ENCODE data around the gene BASP1.
"Not testable (repeated sequence)": the region's sequence is repeated elsewhere in the genome, so short reads cannot be mapped to it uniquely, and the experiment has no call there.

Gene BASP1

DNA sequence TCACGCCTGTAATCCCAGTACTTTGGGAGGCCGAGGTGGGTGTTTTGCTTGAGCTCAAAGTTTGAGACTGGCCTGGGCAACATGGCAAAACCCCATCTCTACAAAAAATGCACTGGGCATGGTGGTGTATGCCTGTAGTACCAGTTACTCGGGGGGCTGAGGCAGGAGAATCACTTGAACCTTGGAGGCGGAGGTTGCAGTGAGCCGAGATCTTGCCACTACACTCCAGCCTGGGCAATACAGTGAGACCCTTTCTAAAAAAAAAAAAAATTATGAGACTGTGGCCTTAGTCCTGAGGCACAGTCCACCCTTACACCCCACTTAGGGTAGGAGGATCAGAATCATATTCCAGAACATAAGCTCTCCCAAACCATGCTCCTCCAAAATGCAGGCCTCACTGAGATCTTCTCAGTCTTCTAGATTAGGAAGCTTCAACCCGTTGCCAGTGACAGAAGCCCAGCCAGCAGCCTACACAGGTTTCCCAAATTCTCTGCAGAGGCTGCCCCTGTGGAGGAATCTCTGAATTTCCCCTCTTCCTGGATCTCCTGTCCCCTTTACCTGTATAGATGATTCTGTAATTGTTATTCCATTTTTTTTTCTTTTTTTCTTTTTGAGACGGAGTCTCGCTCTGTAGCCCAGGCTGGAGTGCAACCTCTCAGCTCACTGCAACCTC, 77.3 kb downstream of the BASP1 start:
- no peak for DNase-seq

DNA sequence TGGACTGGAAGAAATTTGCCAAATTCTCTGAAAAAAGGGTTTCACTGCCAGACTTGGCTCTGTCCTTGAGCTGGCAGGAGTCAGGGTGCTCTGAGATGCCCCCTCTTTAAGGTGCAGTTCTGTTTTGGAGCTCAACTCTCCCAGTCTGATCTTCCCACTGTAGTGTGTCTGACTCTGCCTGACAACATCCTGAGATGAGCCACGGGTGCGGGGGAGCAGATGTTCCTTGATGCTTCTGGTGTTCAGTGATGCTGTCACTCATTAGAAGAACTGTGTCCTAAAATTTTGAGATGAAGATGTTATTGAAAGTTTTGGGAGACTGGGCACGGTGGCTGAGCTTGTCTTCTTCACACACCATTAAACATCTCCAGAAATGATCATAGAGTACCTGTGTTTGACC, 78.2 kb downstream of the BASP1 start:
- no peak for DNase-seq

DNA sequence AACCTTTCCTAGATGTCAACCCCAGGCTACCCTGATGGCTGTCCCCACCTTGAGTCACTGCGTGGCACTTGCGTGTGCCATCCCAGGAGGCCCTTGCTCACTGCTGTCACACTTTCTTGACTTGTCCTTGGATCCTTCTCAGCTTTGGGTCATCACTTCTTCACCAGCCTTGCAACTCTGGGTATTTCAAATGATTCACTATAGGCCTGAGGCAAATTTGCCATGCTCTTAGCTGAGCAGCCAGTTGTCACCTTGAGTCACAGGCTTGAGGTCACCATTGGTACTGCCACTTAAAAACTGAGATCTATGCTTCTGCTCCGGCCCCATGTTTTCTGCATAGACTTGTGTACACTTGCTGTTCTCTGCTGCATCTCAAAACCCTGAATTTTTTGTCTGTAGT, 84.7 kb downstream of the BASP1 start:
- DNase-seq = no peak

DNA sequence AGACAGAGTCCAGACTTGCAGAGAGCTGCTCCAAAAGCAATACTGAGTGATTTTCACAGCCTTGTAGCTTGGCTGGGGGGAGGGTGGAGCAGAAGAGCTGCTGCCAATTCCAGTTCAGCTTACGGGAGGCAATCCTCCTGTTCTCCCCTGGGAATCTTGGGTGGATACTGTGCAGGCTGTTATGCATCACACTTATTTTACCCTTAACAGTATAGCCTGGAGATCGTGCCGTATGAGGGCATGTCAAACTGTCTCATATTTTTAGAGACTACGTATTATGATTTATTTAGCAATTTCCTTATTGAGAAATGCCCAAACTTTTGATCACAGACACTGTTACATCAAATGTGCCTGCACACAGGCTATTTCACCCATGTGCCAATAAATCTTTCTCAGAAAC, 85.2 kb downstream of the BASP1 start:
- no peak for DNase-seq

DNA sequence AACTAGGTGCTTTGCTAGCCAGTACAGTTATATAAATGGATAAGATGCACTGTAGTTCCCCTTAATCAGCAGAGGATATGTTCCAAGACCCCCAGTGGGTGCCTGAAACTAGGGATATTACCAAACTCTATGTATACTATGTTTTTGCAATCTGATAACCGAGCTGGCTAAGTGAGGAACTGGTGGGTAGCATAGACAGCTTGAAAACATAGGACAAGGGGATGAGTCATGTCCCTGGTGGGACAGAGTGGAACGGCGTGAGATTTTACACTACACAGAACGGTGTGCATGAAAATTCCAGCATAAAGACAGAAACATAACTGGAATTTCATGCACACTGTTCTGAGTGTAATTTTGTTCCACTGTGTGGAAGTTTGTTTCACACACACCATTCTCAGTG, 86.9 kb downstream of the BASP1 start:
- no peak for DNase-seq

DNA sequence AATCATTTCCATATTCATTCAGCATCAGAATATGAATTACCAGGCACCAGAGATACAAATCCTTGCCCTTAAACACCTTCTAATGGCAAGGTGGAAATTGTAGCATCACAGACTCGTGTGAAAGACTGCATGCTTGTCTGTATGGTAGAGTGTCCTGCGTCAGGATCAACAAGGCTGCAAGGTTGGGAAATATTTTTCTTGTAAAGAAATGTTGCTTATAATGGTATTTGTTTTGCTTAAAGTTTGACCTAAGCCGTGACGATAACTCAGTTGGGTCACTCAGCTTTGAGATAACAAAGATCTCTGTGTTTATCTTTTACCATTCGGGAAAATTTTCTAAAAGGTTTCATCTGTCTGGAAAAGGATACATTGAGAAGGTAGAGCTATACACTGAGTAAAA, 87.6 kb downstream of the BASP1 start:
- no peak for DNase-seq

DNA sequence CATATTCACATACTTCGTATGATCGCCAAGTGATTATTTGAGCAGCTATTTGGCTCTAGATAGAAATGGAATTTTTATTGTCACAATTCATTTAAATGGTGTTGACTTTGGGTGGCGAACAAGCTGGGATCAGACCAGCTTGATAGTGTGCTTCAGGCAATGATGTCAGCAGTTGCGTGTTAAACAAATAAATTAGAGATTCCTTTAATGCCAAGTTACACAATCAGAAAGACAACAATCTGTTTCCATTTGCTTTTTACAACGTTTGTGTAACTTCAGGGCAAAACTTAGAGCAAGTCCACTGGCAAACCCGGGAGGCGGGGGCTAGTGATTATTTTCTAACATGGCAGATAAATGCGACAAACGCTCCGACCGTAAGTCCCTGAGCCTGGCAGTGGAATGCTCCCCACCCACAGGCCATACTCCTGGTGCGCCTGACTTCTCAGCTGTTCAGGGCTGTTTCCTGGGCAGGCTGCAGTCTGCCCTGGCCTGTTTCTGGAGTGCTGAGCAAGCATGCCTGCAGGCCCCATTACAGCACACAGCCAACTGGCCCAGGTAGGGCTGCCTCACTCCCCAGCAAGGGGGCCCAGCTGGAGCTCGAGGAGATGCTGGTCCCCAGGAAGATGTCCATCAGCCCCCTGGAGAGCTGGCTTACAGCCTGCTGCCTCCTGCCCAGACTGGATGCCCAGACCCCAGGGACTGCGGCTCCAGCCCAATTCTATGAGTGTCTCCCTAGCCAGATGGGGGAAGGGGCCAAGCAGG, 88.7 kb downstream of the BASP1 start:
- no peak for DNase-seq

DNA sequence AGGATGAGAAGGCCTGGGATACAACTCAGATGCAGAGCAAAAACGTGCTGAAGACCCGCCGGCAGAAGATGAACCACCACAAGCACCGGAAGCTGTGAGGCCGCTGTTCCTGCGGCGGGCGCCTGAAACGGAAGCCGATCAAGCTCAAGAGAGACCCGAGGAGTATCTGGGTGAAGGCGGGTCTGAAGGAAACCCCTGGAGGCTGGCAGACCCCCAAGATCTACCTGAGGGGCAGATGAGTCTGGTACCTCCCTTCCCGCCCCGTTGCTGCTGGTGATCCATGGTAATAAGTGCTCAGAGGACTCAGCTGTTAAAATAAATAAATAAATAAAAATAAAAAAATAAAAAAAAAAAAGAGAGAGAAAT, 89.3 kb downstream of the BASP1 start:
- no peak for DNase-seq

DNA sequence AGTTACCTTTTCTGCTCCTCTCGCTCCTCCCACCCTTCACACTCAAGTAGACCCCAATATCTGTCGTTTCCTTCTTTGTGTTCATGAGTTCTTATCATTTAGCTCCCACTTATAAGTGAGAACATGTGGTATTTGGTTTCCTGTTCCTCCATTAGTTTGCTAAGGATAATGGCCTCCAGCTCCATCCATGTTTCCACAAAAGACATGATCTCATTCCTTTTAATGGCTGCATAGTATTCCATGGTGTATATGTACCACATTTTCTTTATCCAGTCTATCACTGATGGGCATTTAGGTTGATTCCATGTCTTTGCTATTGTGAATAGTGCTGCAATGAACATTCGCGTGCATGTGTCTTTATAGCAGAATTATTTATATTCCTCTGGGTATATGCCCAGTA, 90.0 kb downstream of the BASP1 start:
- not testable (repeated sequence) for DNase-seq

DNA sequence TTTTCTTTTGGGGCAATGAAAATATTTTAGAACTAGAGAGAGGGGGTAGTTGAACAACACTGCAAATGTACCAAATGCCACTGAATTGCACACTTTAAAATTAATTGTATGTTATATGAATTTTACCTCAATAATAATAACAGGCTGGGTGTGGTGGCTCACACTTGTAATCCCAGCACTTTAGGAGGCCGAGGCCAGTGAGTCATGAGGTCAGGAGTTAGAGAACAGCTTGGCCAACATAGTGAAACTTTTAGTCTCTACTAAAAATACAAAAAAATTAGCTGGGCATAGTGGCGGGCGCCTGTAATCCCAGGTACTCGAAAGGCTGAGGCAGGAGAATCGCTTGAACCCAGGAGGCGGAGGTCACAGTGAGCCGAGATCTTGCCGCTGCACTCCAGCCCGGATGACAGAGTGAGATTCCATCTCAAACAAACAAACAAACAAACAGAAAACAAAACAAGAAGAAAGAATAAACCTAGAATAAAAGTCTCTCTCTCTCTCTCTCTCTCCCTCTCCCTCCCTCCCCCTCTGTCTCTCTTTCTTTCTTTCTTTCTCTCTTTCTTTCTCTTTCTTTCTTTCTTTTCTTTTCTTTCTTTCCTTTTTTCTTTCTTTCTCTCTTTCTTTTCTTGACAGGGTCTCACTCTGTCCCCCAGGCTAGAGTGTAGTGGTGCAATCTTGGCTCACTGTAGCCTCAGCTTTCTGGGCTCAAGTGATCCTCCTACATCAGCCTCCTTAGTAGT, 91.1 kb downstream of the BASP1 start:
- no peak for DNase-seq

DNA sequence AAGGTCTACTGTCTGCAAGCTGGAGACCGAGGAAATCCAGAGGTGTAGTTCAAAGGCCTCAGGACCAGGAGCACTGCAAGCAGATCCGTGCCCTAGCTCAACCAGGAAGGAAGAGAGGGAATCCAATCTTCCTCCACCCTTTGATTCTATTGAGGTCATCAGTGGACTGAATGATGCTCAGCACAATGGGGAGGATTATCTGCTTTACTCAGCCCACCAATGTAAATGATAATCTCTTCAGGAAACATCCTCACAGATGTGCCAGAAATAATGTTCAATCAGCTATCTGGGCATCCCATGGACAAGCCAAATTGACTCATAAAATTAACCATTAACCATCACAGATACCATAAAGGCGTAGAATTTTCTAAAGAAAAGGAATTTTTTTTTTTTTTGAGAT, 92.0 kb downstream of the BASP1 start:
- no peak for DNase-seq

DNA sequence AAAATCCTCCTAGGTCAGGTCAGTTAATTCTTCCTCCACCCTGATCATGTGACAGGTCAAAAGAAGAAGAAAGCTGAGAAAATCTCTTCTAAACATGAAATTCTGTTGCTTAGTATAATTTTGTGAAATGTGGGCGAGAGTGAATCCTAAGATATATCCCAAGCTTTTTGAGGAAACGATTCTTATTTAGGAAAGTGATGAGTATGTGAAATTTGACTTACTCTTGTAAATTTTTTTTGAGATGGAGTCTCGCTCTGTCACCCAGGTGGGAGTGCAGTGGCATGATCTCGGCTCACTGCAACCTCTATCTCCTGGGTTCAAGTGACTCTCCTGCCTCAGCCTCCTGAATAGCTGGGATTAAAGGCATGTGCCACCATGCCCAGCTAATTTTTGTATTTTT, 93.1 kb downstream of the BASP1 start:
- not testable (repeated sequence) for DNase-seq

DNA sequence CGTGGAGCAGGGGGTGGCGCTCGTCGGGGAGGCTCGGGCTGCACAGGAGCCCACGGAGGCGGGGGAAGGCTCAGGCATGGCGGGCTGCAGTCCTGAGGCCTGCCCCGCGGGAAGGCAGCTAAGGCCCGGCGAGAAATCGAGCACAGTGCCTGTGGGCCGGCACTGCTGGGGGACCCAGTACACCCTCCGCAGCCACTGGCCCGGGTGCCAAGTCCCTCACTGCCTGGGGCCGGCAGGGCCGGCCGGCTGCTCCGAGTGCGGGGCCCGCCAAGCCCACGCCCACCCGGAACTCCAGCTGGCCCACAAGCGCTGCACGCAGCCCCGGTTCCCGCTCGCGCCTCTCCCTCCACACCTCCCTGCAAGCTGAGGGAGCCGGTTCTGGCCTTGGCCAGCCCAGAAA, 94.4 kb downstream of the BASP1 start:
- DNase-seq = not testable (repeated sequence)

DNA sequence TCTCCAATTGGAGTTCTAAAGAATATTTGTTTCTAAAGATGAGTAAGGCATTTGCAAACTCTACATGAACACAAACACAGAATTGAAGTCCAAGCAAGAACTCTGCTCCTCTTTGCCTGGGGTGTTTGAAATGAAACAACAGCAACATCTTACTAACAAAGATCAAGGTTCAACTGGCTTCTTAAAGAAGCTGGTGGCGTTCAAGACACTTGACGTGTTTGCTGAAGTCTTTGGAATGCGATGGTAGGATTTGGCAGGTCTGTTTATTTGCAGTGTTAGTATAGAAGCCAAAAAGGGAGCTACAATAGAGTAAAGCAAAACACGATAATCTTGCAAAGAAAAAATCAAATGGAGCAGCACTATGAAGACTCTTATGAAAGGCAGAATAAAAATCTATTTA, 94.9 kb downstream of the BASP1 start:
- no peak for DNase-seq

DNA sequence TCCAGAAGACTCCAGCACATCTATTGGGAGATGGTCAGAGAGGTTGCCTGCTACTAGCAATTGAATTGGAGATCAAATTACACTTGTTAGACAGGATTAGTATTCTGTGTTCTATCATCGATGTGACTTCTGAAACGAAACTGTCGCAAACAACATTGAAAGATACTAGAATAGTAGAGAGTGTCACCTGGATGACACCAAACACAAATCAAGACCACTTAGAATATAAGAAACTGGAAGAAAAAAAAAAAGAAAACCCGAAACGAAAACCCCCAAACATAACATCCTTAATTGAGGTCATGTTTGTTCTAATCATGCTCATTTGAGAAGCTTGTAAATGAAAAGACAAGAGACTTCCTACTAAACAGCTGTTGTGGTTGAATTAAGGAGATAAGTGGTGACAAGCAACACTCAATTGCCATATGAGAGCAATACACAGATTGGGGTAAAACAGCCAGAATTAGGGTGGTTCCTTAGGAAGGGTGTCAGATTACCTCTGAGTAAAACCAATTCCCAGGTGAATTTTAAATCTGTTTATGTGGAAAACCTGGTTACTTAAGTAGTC, 97.6 kb downstream of the BASP1 start:
- no peak for DNase-seq

DNA sequence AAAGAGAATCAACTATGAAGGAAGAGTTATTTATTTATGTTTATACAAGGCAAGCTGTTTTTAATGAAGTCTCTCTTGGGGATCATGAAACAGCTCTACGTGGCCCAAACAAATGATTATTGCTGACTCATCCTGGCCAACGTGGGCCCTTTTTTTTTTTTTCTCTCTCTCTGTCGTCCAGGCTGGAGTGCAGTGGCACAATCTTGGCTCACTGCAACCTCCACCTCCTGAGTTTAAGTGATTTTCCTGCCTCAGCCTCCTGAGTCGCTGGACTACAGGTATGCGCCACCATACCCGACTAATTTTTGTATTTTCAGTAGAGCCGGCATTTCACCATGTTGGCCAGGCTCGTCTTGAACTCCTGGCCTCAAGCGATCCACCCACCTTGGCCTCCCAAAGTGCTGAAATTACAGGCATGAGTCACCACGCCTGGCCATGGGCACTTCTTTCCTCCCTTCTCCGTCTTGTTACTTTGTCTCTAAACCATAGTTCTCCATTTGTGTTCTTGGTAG, 98.3 kb downstream of the BASP1 start:
- DNase-seq = no peak

DNA sequence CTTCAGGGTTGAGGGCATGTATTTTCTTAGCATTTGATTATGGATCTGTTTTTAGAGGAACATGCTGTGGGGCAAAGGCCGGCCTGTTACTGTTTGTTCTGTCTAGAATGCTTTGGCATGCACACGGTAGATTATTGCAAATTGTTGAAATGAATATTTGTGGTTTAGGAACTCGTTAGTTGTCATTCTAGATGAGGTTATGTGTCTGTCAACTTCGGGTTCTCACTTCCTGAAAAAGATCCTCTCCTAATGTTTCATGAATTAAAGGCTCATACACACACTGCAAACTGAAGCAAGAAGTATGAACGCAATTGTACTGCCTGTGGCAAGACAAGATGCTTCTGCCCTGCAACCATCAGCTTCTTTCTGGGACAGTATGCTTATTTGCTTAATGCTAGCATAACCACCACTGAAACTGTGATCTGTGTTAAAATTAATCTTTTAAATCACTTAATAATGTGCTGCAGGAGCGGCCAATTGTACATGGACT, 99.6 kb downstream of the BASP1 start:
- no peak for DNase-seq

DNA sequence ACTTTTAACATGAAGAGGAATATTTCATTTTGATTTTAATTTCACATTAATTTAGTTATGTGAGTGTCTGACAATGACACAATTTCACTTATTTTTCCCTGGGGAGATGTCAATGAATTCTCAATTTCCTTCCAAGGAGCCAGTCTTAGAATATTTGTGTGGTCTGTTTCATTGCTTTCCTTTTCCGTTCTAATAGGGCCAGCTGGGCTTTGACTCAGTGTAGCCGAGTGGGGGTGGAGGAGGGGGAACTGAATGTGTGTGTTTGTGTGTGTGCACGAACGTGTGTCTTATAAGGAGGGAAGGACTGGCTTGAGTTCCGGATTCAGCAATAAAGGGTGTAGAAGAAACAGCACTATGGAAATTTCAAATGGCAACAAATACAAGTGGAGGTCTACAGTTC, 100.0 kb downstream of the BASP1 start:
- DNase-seq = no peak

DNA sequence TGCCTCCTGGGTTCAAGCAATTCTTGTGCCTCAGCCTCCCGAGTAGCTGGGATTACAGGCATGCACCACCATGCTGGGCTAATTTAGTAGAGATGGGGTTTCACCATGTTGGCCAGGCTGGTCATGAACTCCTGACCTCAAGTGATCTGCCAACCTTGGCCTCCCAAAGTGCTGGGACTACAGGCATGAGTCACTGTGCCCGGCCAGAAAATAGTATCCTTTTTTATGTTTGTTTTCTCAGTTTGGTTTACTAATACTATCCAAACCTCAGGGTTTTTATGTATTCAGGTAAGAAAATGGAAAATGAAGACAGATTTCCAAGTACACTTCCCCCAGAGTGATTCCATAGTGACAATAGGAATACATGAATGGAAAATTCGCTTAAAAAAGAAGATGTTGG, 101.7 kb downstream of the BASP1 start:
- DNase-seq = not testable (repeated sequence)

DNA sequence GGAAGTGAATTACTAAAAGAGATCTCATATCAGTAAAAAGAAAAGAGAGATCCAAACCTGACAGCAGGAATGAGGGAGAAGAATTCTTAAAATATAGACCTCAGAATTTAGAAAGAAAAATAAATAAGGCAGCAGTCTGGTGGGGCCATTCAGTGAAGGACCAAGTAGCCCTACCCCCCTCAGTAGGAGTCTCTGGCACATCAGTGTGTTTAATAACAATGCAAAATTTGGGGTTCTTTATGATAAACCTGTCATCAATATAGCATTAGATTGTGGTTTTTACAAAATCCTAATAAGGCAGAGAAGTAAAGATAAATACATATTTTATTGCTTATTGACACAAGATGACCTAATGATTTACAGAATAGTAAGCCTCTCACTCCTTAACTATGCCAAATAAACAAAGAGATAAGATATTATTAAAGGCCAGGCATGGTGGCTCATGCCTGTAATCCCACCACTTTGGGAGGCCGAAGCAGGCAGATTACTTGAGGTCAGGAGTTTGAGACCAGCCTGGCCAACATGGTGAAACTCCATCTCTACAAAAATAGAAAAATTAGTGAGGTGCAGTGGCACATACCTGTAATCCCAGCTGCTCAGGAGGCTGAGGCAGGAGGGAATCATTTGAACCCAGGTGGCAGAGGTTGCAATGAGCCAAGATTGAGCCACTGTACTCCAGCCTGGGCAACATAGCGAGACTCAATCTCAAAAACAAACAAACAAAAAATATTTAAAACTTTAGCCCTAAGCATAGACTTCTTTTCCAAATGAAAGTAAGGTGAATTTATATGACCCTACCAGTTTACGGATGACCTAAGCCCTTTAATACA, 108.6 kb downstream of the BASP1 start:
- no peak for DNase-seq
